Measurements from ENCODE around the gene PTPRE. TPM values are rescaled to one million over a fixed set of nuclear protein-coding genes. Genes with fewer than 3 reads are reported as not detected.

The PTPRE gene
- total RNA-seq, 2 donors from 2014 or later, result 6.5 to 8.9 TPM

DNA sequence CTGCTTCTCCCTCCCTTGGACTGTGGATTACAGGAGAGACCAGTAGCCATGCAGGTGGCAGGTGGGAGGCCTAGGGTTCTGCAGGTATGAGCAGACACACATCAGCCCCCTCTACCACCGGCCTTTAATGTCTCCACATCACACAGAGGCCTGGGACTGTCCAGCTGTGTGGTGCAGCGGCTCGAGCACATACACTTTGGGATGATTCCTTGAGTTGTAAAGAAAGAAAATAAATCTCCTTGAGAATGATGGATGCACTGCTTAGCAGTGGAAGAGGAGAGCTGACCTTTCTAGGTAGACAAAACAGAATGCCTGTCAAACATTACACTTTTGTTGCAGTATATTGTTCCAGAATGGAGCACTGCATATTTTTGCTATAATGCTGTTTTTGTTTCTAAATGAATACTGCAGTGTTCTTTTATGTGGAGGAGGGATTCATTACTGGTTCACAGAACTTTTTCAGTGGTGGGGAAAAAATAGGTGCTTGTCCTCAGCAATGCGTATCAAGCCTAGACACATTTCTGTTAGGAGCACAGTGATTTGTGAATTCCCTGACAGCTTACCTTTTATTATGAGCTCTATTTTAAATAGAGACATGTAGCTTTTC lies 66.0 kb downstream of the PTPRE start:
- Histone ChIP-seq H3K4me3 (no peak overlapping the region), H3K27me3 (no peaks in the 10 kb centered on the region), H3K4me1 (no peaks in the 10 kb centered on the region), H3K27ac (no peak overlapping the region), H3K9me3 (no peaks in the 10 kb centered on the region), H3K36me3 (replicated peaks in 1 of 2; ENCODE audit: insufficient read depth in 1 of 2, low read depth in 2 of 2) (no peaks in the 10 kb centered on the region)
- no peak for TF ChIP-seq POLR2A (IDR thresholded peaks at IDR 0.05)
- TF ChIP-seq, protein P1, sequence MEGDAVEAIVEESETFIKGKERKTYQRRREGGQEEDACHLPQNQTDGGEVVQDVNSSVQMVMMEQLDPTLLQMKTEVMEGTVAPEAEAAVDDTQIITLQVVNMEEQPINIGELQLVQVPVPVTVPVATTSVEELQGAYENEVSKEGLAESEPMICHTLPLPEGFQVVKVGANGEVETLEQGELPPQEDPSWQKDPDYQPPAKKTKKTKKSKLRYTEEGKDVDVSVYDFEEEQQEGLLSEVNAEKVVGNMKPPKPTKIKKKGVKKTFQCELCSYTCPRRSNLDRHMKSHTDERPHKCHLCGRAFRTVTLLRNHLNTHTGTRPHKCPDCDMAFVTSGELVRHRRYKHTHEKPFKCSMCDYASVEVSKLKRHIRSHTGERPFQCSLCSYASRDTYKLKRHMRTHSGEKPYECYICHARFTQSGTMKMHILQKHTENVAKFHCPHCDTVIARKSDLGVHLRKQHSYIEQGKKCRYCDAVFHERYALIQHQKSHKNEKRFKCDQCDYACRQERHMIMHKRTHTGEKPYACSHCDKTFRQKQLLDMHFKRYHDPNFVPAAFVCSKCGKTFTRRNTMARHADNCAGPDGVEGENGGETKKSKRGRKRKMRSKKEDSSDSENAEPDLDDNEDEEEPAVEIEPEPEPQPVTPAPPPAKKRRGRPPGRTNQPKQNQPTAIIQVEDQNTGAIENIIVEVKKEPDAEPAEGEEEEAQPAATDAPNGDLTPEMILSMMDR (IDR thresholded peaks at IDR 0.05), result no peak
- no peak for DNase-seq
- no peak for ATAC-seq
- intact Hi-C loops (cut with DNase I), result no loop called here
- 77 to 82% methylated on average over 4 of the region's 4 CpGs for WGBS, 2 donors

GRCh38 chr10:127973791-127974311 lies 66.9 kb downstream of the PTPRE start:
- ATAC-seq (no peak), DNase-seq (no peak)
- 32 to 41% methylated on average over 10 of the region's 10 CpGs for WGBS, 2 donors

GRCh38 chr10:127974911-127975310 lies 68.0 kb downstream of the PTPRE start:
- no peaks in the 10 kb centered on the region for H3K4me1 ChIP-seq
- H3K4me3 ChIP-seq, result no peak overlapping the region
- intact Hi-C loops (cut with DNase I), result no loop called here
- 70 to 77% methylated on average over 9 of the region's 9 CpGs for WGBS, 2 donors
- TF ChIP-seq, protein P1 (IDR thresholded peaks at IDR 0.05), result no peak
- H3K9me3 ChIP-seq, result no peaks in the 10 kb centered on the region
- no peaks in the 10 kb centered on the region for H3K36me3 ChIP-seq (replicated peaks in 1 of 2; ENCODE audit: insufficient read depth in 1 of 2, low read depth in 2 of 2)
- no peaks in the 10 kb centered on the region for H3K27me3 ChIP-seq
- DNase-seq, result no peak
- no peak for ATAC-seq
- H3K27ac ChIP-seq, result no peak overlapping the region

More at GRCh38 chr10:127973791-127974311, 66.9 kb downstream of the PTPRE start:
- no peaks in the 10 kb centered on the region for H3K9me3 ChIP-seq
- H3K4me1 ChIP-seq, result no peaks in the 10 kb centered on the region
- intact Hi-C loops (cut with DNase I), result no loop called here
- no peaks in the 10 kb centered on the region for H3K27me3 ChIP-seq
- no peak for TF ChIP-seq POLR2A (IDR thresholded peaks at IDR 0.05)
- no peak overlapping the region for H3K4me3 ChIP-seq
- H3K27ac ChIP-seq, result no peak overlapping the region
- no peaks in the 10 kb centered on the region for H3K36me3 ChIP-seq (replicated peaks in 1 of 2; ENCODE audit: insufficient read depth in 1 of 2, low read depth in 2 of 2)

- Histone ChIP-seq H3K36me3 (replicated peaks in 1 of 2; ENCODE audit: insufficient read depth in 1 of 2, low read depth in 2 of 2) (no peaks in the 10 kb centered on the region), H3K4me1 (no peaks in the 10 kb centered on the region), H3K27ac (no peak overlapping the region), H3K9me3 (no peaks in the 10 kb centered on the region), H3K4me3 (no peak overlapping the region), H3K27me3 (no peaks in the 10 kb centered on the region)
- 36 to 52% methylated on average over 7 of the region's 7 CpGs for WGBS, 2 donors
- intact Hi-C loops (cut with DNase I), result no loop called here
- ATAC-seq (no peak), DNase-seq (no peak)
- TF ChIP-seq, protein P1 (IDR thresholded peaks at IDR 0.05), result no peak
- TF ChIP-seq POLR2A (IDR thresholded peaks at IDR 0.05), result no peak
These were observed 69.4 kb downstream of the PTPRE start for GRCh38 chr10:127976286-127976685.

- H3K9me3 ChIP-seq, result no peaks in the 10 kb centered on the region
- TF ChIP-seq, protein P1 (IDR thresholded peaks at IDR 0.05), result no peak
- TF ChIP-seq POLR2A (IDR thresholded peaks at IDR 0.05), result no peak
- intact Hi-C loops (cut with DNase I), result no loop called here
- ATAC-seq (no peak), DNase-seq (no peak)
- no peaks in the 10 kb centered on the region for H3K4me1 ChIP-seq
- H3K27ac ChIP-seq, result peak overlapping the region in 1 of 4 donors; percentile 54
- H3K36me3 ChIP-seq (replicated peaks in 1 of 2; ENCODE audit: insufficient read depth in 1 of 2, low read depth in 2 of 2), result no peaks in the 10 kb centered on the region
- 44 to 53% methylated on average over 8 of the region's 8 CpGs for WGBS, 2 donors
- H3K4me3 ChIP-seq, result no peak overlapping the region
- no peaks in the 10 kb centered on the region for H3K27me3 ChIP-seq
These were observed 69.9 kb downstream of the PTPRE start for GRCh38 chr10:127976701-127977356.

Measured in body of pancreas (tissue), 4 donors.